Spleen (tissue), 11 donors: Measurements from ENCODE around the gene ZNF512B. TPM values are rescaled to one million over a fixed set of nuclear protein-coding genes. Genes with fewer than 3 reads are reported as not detected.

Source experiments
- DNase-seq: peaks from one replicate; pipeline ENCODE4 v3.0.0-alpha.2; 2020
- H3K27ac ChIP-seq, 8 donors: fragments of 200-600 bp; sonication (generic) in 7 of 8; 1 replicate in 4 of 8; 2 replicates in 4 of 8; pipeline versions ENCODE4 v1.5.0 to v1.8.0; 2016 to 2021; ENCODE audit warnings: inconsistent platforms in 4 of 8, mild to moderate bottlenecking in 4 of 8, moderate library complexity in 1 of 8
- H3K27me3 ChIP-seq, 7 donors: fragments of 200-600 bp; sonication (generic) in 6 of 7; replicated peaks in 1 of 7; 1 replicate in 4 of 7; 2 replicates in 3 of 7; pipeline versions ENCODE4 v1.5.0 to v1.8.0; 2016 to 2021; ENCODE audit warnings: inconsistent platforms in 3 of 7, mild to moderate bottlenecking in 1 of 7
- H3K36me3 ChIP-seq, 6 donors: fragments of 200-600 bp; sonication (generic) in 5 of 6; 1 replicate in 4 of 6; 2 replicates in 2 of 6; pipeline versions ENCODE4 v1.5.0 to v1.8.0; 2016 to 2021; ENCODE audit warnings: inconsistent platforms in 2 of 6
- H3K4me1 ChIP-seq, 6 donors: fragments of 200-600 bp; sonication (generic) in 5 of 6; 1 replicate in 3 of 6; 2 replicates in 3 of 6; pipeline versions ENCODE4 v1.5.0 to v1.8.0; 2016 to 2021; ENCODE audit warnings: inconsistent platforms in 3 of 6
- H3K4me3 ChIP-seq, 8 donors: fragments of 200-600 bp; sonication (generic) in 7 of 8; 1 replicate in 4 of 8; 2 replicates in 4 of 8; pipeline versions ENCODE4 v1.5.0 to v1.8.0; 2016 to 2021; ENCODE audit warnings: inconsistent platforms in 4 of 8, mild to moderate bottlenecking in 4 of 8, moderate library complexity in 2 of 8
- H3K9me3 ChIP-seq, 8 donors: fragments of 200-600 bp; sonication (generic) in 7 of 8; 1 replicate in 4 of 8; 2 replicates in 4 of 8; pipeline versions ENCODE4 v1.5.0 to v1.8.0; 2016 to 2021; ENCODE audit warnings: inconsistent platforms in 4 of 8
- CTCF ChIP-seq, 11 experiments: fragments of 200-600 bp in 7 of 11; fragments of 450-650 bp in 4 of 11; sonication (generic) in 4 of 11; IDR thresholded peaks in 8 of 11; conservative IDR thresholded peaks in 3 of 11; 1 replicate in 7 of 11; 2 replicates in 4 of 11; pipeline versions ENCODE4 v1.4.0 to v1.8.0; 2016 to 2021; ENCODE audit warnings: antibody characterized with exemption in 11 of 11, inconsistent platforms in 4 of 11, mild to moderate bottlenecking in 1 of 11
- POLR2A ChIP-seq, 3 donors: fragments of 450-650 bp; IDR thresholded peaks; one replicate each; pipeline ENCODE4 v1.5.1; 2017; ENCODE audit warnings: antibody characterized with exemption in 3 of 3, mild to moderate bottlenecking in 1 of 3
- POLR2AphosphoS5 ChIP-seq, 3 donors: sonication (generic); formaldehyde crosslinking; IDR thresholded peaks; one replicate each; pipeline ENCODE4 v1.5.1; 2017; ENCODE audit warnings: antibody characterized with exemption in 3 of 3
- WGBS, 5 donors: extraction: QIAGEN DNeasy Blood & Tissue Kit in 3 of 5; methylation state at CpG; one replicate each; pipeline versions ENCODE4 v1.1.5 to v1.1.7; 2013 to 2018; 5-methylcytosine and 5-hydroxymethylcytosine counted together
- intact Hi-C: fragments of 100-400 bp; cut with DNase I; formaldehyde crosslinking; loops from one replicate; pipeline ENCODE4 v1.15.0; 2023; ENCODE audit warnings: low total_unique reads
- polyA plus RNA-seq, 3 donors: library from polyadenylated mRNA; stranded (reverse); fragments of 200-250 nt; gene quantifications; one replicate each; pipeline ENCODE4 v1.2.1, GENCODE V29; 2013
- total RNA-seq, 7 donors: library from RNA; depleted of rRNA in 3 of 7; stranded (reverse); fragments of >200 nt in 3 of 7; fragmentation: NEBNext Ultra II Directional in 4 of 7; extraction: Animal tissue kit (Norgen Biotek cat#: 25700) in 4 of 7; gene quantifications; one replicate each; pipeline versions ENCODE4 v1.1.0 to v1.2.1, GENCODE V29; 2016 to 2021
- donor health status: healthy with polysubstance abuse.
- donor health status: DM: no; HTN: no; CAD: no; lungs with moderate emphysema.
- donor health status: DM: no; HTN: no; CAD: no.
- donor health status: Bipolar disorder and iron deficiency.
- donor health status: healthy.
- donor health status: DM: no; HTN: no; CAD: no.
- donor health status: DM: yes; HTN: yes; CAD: no.

The ZNF512B gene
- total and polyA plus RNA-seq, 10 donors = 3.4 to 21.8 (median 12.4) TPM

DNA sequence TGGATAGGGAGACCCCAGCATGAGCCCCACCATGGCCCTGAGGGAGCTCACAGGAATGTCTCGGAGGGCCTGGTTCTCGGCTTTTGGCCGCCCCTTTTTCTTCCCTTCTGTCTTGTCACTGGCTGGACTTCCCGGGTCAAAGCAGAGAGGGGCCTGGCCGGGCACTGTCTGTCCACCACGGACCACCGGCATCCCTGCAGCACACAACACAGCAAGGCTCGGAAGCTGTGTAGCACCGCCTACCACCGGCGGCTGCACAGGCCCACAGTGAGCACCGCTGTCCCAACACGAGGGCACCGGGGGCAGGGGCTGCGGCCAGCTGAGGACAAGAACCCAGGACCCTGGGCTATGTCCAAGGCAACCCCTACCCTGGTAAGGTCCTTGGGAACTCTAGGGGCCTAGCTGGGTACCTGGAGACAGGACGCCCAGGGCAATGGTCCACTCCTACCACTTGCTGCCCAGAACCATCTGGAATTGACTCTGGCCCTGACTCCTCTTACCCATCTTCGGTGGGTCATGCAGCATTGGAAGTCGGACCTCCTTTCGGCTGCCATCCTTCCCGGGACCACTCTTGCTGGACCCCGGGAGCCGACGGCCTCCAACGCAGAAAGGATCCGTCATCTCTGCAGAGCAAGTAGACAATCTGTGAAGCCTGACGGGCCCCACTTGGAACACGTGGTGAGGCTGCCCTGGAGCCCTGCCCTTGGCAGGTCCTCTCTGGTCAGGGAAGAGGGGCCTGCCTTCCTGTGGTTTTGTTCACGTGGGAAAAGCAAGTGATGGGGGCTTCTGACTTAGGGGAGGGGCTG, 2.2 kb downstream of the ZNF512B start:
- Histone ChIP-seq H3K36me3 (peaks cover 0 to 46% (median 28%) of the 10 kb centered on the region in 6 donors), H3K4me3 (no peak overlapping the region), H3K27ac (peak overlapping the region in 1 of 8 donors; percentile 73), H3K27me3 (peaks cover 0 to 3% (median 0%) of the 10 kb centered on the region in 7 donors), H3K9me3 (peaks cover 0 to 7% (median 0%) of the 10 kb centered on the region in 8 donors), H3K4me1 (peaks cover 11 to 44% (median 25%) of the 10 kb centered on the region in 6 donors)
- 90 to 93% (median 92%) methylated on average over 22 to 28 of the region's 28 CpGs for WGBS, 5 donors
- DNase-seq = peak; percentile 68
- intact Hi-C loops = no loop called here
- TF ChIP-seq POLR2AphosphoS5 (IDR thresholded peaks at IDR 0.05) = no peak
- no peak for TF ChIP-seq CTCF (IDR thresholded peaks at IDR 0.05 in 8 of 11, conservative IDR thresholded peaks at IDR 0.05 in 3 of 11)
- no peak for TF ChIP-seq POLR2A (IDR thresholded peaks at IDR 0.05)

DNA sequence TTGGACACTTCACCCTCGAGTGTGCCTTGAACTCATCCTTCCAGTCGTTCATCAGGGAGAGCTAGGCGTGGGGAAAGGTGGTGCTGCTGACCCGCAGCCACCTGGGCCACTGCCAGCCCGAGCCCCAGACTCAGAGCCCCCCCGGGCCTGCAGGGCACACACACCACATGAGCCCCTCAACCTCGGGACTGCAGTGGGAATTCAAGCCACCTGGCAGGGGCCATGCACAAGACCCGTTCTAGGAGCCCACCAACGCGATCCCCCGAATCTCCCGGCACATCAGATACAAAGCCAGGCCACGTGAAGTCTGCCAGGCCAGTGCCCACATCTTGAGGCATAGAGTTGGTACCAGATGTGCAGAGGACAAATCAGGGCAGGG, 2.8 kb downstream of the ZNF512B start:
- Histone ChIP-seq H3K36me3 (peaks cover 0 to 52% (median 34%) of the 10 kb centered on the region in 6 donors), H3K4me1 (peaks cover 11 to 38% (median 22%) of the 10 kb centered on the region in 6 donors), H3K27me3 (peaks cover 0 to 3% (median 0%) of the 10 kb centered on the region in 7 donors), H3K4me3 (no peak overlapping the region), H3K27ac (no peak overlapping the region), H3K9me3 (peaks cover 0 to 7% (median 0%) of the 10 kb centered on the region in 8 donors)
- DNase-seq = peak; percentile 58
- TF ChIP-seq POLR2AphosphoS5 (IDR thresholded peaks at IDR 0.05) = no peak
- TF ChIP-seq POLR2A (IDR thresholded peaks at IDR 0.05) = no peak
- TF ChIP-seq CTCF (IDR thresholded peaks at IDR 0.05 in 8 of 11, conservative IDR thresholded peaks at IDR 0.05 in 3 of 11) = no peak
- 94 to 99% (median 97%) methylated on average over 9 to 13 of the region's 13 CpGs for WGBS, 5 donors
- intact Hi-C loops = no loop called here

DNA sequence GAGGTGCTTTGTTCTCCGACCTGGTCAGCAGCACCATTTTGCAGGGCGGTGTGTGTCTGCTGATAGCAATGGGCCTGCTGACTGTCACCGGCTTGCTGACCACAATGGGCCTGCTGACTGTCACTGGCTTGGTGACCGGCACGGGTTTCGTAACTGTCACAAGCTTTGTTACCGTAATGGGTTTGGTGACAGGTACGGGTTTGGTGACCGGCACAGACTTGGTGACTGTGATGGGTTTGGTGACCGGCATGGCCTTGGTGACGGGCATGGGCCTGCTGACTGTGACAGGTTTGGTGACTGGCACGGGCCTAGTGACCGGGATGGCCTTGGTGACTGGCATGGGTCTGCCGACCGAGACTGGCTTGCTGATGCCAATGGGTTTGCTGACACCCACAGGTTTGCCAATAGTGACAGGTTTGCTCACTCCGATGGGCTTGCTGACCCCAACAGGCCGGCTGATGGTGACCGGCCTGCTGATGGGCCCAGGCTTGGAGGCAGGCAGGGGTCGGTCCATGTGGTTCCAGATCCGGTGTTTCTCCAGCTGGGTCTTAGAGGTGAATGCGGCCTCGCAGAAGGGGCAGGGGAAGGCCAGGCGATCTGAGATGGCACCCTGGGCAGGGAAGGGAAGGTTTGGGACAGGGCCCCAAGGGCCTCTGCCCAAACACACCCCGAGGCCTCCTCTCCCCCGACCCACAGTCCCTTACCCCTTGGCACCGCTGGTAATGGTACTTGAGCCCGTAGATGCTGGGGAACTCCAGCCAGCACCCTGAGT, 3.4 kb downstream of the ZNF512B start:
- intact Hi-C loops = no loop called here
- Histone ChIP-seq H3K27ac (no peak overlapping the region), H3K36me3 (peaks cover 0 to 58% (median 40%) of the 10 kb centered on the region in 6 donors), H3K27me3 (peaks cover 0 to 3% (median 0%) of the 10 kb centered on the region in 7 donors), H3K9me3 (peaks cover 0 to 7% (median 0%) of the 10 kb centered on the region in 8 donors), H3K4me3 (no peak overlapping the region), H3K4me1 (peaks cover 11 to 32% (median 17%) of the 10 kb centered on the region in 6 donors)
- WGBS, 5 donors = 94 to 98% (median 97%) methylated on average over 16 to 27 of the region's 27 CpGs
- no peak for TF ChIP-seq POLR2A (IDR thresholded peaks at IDR 0.05)
- TF ChIP-seq CTCF (IDR thresholded peaks at IDR 0.05 in 8 of 11, conservative IDR thresholded peaks at IDR 0.05 in 3 of 11) = no peak
- TF ChIP-seq POLR2AphosphoS5 (IDR thresholded peaks at IDR 0.05) = no peak
- DNase-seq = peak; percentile 69
